ENCODE data around the gene MOB3B.

DNA sequence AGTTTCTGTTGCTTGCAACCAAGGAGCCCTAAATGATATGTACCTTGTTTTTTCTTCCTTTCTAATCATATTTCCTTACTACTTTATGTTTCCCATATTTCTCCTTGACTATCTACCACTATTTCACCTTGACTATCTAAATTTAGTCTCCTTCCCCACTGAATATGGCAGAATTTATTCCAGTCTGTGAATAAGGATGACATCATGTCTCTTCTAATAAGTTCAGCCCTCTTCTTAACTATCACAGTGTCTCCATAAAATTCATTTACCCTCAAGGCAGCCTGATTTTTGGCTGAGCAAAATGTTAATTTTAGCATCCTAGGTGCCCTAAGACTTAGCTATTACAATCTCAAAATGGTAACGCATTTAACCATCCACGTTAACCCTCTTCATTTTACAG lies 133.1 kb downstream of the MOB3B start:
- TF ChIP-seq, protein P1, sequence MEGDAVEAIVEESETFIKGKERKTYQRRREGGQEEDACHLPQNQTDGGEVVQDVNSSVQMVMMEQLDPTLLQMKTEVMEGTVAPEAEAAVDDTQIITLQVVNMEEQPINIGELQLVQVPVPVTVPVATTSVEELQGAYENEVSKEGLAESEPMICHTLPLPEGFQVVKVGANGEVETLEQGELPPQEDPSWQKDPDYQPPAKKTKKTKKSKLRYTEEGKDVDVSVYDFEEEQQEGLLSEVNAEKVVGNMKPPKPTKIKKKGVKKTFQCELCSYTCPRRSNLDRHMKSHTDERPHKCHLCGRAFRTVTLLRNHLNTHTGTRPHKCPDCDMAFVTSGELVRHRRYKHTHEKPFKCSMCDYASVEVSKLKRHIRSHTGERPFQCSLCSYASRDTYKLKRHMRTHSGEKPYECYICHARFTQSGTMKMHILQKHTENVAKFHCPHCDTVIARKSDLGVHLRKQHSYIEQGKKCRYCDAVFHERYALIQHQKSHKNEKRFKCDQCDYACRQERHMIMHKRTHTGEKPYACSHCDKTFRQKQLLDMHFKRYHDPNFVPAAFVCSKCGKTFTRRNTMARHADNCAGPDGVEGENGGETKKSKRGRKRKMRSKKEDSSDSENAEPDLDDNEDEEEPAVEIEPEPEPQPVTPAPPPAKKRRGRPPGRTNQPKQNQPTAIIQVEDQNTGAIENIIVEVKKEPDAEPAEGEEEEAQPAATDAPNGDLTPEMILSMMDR (IDR thresholded peaks at IDR 0.05) = no peak
- no peak for TF ChIP-seq POLR2A (IDR thresholded peaks at IDR 0.05)
